Tibial nerve (tissue), 4 donors: ENCODE data around the gene PCED1B.

Experiments
- CTCF ChIP-seq, 5 experiments: fragments of 200-600 bp in 3 of 5; fragments of 450-650 bp in 2 of 5; sonication (generic) in 3 of 5; IDR thresholded peaks; one replicate each; pipeline ENCODE4 v1.5.1; 2016 to 2019; ENCODE audit warnings: antibody characterized with exemption in 5 of 5, mild to moderate bottlenecking in 3 of 5, moderate library complexity in 2 of 5
- EP300 ChIP-seq, 2 donors: sonication (generic); formaldehyde crosslinking; IDR thresholded peaks; one replicate each; pipeline ENCODE4 v1.6.1; 2017; ENCODE audit warnings: antibody characterized with exemption in 2 of 2, mild to moderate bottlenecking in 1 of 2
- POLR2A ChIP-seq, 2 donors: fragments of 450-650 bp; IDR thresholded peaks; one replicate each; pipeline ENCODE4 v1.6.1; 2017; ENCODE audit warnings: antibody characterized with exemption in 2 of 2, mild to moderate bottlenecking in 2 of 2, moderate library complexity in 2 of 2

- no peak for TF ChIP-seq CTCF (IDR thresholded peaks at IDR 0.05)
- no peak for TF ChIP-seq EP300 (IDR thresholded peaks at IDR 0.05)
- no peak for TF ChIP-seq POLR2A (IDR thresholded peaks at IDR 0.05)
Observed at GRCh38 chr12:47244835-47245234, 165.4 kb downstream of the PCED1B start.
